ENCODE results near the gene STK4.

DNA sequence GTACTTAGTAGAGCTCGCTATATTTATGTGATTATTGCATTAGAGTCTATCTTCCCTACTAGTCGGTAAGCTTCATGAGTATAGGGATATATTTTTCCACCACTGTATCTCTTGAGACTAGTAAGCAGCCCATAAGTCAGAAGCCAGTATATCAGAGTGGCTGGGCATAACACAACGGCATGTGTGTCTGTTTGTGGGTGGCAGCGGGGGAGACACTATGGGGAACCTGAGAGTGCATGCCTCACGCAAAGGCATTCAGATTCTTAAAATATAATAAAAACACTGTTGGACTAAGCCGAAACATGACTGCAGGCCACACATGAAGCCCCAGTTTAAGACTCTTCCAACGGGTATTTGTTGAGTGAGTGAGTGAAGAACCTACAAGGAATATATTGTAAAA lies 126.6 kb downstream of the STK4 start:
- TF ChIP-seq, protein P1, sequence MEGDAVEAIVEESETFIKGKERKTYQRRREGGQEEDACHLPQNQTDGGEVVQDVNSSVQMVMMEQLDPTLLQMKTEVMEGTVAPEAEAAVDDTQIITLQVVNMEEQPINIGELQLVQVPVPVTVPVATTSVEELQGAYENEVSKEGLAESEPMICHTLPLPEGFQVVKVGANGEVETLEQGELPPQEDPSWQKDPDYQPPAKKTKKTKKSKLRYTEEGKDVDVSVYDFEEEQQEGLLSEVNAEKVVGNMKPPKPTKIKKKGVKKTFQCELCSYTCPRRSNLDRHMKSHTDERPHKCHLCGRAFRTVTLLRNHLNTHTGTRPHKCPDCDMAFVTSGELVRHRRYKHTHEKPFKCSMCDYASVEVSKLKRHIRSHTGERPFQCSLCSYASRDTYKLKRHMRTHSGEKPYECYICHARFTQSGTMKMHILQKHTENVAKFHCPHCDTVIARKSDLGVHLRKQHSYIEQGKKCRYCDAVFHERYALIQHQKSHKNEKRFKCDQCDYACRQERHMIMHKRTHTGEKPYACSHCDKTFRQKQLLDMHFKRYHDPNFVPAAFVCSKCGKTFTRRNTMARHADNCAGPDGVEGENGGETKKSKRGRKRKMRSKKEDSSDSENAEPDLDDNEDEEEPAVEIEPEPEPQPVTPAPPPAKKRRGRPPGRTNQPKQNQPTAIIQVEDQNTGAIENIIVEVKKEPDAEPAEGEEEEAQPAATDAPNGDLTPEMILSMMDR (IDR thresholded peaks at IDR 0.05), result no peak
- no peak for TF ChIP-seq POLR2A (IDR thresholded peaks at IDR 0.05)
